Keratinocyte (primary cell): ENCODE results near the gene MRPL40.

Source experiments
- CTCF ChIP-seq, 3 experiments: IDR thresholded peaks in 1 of 3; conservative IDR thresholded peaks in 1 of 3; optimal IDR thresholded peaks in 1 of 3; 2 replicates in 2 of 3; 3 replicates in 1 of 3; pipeline versions ENCODE3 to v1.5.1; 2011; ENCODE audit warnings: low read length in 3 of 3, mild to moderate bottlenecking in 3 of 3, moderate library complexity in 2 of 3, control low read depth in 1 of 3, inconsistent platforms in 1 of 3; ENCODE audit not compliant: insufficient read depth in 2 of 3; ENCODE audit errors: extremely low read depth in 1 of 3
- EZH2 ChIP-seq: IDR thresholded peaks from one replicate; pipeline ENCODE4 v1.6.1; 2012; ENCODE audit warnings: inconsistent platforms, mild to moderate bottlenecking, low read length, moderate library complexity

DNA sequence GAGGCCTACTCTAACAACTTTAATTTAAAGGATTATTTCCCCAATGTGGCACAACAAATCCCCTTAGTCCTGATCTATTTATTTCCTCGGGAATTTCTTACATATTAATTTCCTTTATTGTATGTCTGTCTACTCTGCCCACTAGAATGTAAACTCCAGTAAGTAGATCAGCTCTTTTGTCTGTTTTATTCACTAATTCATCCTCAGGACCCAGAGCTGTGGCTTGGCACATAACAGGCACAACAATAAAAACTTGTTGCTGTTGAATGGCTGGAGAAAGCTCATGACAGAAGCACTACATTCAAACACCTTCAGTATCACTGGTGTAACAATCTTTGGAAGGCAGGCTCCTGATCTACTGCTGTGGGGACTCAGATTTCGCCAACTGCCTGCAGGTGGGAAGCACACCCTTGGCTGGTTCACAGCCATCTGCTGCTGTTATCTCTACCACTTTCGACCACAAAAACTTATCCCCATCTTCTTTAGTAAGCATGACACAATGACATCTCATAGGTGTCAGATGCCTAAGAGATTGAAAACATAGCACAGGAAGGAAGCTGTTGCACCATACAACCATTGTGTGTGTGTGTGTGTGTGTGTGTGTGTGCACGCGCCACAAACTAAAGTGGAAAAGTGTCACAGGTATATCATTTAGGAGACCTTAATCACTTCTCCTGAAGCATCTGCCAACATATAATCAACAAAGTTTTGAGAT lies 12.7 kb upstream of the MRPL40 start:
- TF ChIP-seq EZH2 (no peak), CTCF (optimal IDR thresholded peaks at IDR 0.05 in 1 of 3, IDR thresholded peaks at IDR 0.05 in 1 of 3, conservative IDR thresholded peaks at IDR 0.05 in 1 of 3; ENCODE audit: extremely low read depth in 1 of 3, insufficient read depth in 2 of 3, low read length in 3 of 3) (no peak)
